Calu3 (cell line): ENCODE data around the gene KCNT1. TPM values are rescaled to one million over a fixed set of nuclear protein-coding genes. Genes with fewer than 3 reads are reported as not detected.

Source experiments
- BruUV-seq: library from RNA; stranded (reverse); fragments of 400-500 nt; replicated peaks from 2 replicates; lab custom pipeline; 2021; lab: Mats Ljungman, UMichigan
- CTCF ChIA-PET: fragments of 300-600 bp; sonication (Branson Sonifier 250); formaldehyde crosslinking; loops from one replicate; lab custom pipeline; 2022; ENCODE audit warnings: antibody characterized with exemption; lab: Charles Lee
- DNase-seq: peaks from one replicate; pipeline ENCODE4 v3.0.0; 2022
- H3K27ac Mint-ChIP-seq: one replicate; pipeline ENCODE4 v1.8.0; 2022; ENCODE audit warnings: mixed read lengths; ENCODE audit not compliant: unreplicated experiment
- H3K27me3 Mint-ChIP-seq: one replicate; pipeline ENCODE4 v1.8.0; 2022; ENCODE audit warnings: mixed read lengths; ENCODE audit not compliant: unreplicated experiment
- H3K36me3 Mint-ChIP-seq: one replicate; pipeline ENCODE4 v1.8.0; 2022; ENCODE audit warnings: mild to moderate bottlenecking, moderate library complexity, mixed read lengths; ENCODE audit not compliant: insufficient read depth, unreplicated experiment
- H3K4me1 Mint-ChIP-seq: one replicate; pipeline ENCODE4 v1.8.0; 2022; ENCODE audit warnings: mild to moderate bottlenecking, low read depth, mixed read lengths; ENCODE audit not compliant: unreplicated experiment
- H3K4me3 Mint-ChIP-seq: one replicate; pipeline ENCODE4 v1.8.0; 2022; ENCODE audit warnings: mild to moderate bottlenecking, low read depth, moderate library complexity, mixed read lengths; ENCODE audit not compliant: unreplicated experiment
- H3K9me3 Mint-ChIP-seq: one replicate; pipeline ENCODE4 v1.8.0; 2022; ENCODE audit warnings: low read depth, mixed read lengths; ENCODE audit not compliant: unreplicated experiment
- intact Hi-C: fragments of 100-400 bp; cut with micrococcal nuclease; formaldehyde crosslinking; loops from one replicate; pipeline ENCODE4 v1.10.0; 2022; ENCODE audit not compliant: unreplicated experiment
- total RNA-seq: library from RNA; stranded (reverse); gene quantifications from 2 replicates; pipeline ENCODE4 v1.2.3, GENCODE V29; 2022
- TF ChIP-seq, protein P1 (sequence below): fragments of 200-600 bp; IDR thresholded peaks from one replicate; pipeline ENCODE4 v1.8.0; 2022; ENCODE audit warnings: antibody characterized with exemption; ENCODE audit not compliant: unreplicated experiment

The KCNT1 gene
- total RNA-seq, 1 experiment from 2014 or later: not detected

DNA sequence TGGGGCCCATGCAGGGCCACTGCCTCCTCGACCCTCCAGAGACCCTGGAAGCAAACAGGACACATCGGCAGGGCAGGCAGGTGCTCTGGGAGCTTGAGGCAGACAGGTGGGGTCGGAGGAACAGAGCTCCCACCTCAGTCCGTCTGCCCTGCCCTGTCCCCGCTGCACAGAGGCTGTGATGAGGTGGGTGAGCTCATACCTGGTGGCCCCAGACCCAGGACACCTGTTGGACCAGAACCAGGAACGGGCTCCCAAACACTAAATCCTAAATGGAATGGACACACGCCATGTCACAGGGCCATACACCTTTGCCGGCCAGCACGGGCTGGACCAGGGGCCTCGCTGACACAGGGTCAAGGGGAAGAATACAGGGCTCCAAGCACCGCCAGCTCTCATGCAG lies 8.2 kb upstream of the KCNT1 start:
- BruUV-seq: no TSS peak
- DNase-seq: no peak
- Mint-ChIP-seq H3K4me3 (no peak overlapping the region), H3K36me3 (no peaks in the 10 kb centered on the region), H3K9me3 (no peaks in the 10 kb centered on the region), H3K4me1 (no peaks in the 10 kb centered on the region), H3K27ac (no peak overlapping the region), H3K27me3 (peaks cover 53% of the 10 kb centered on the region)
- TF ChIP-seq, protein P1, sequence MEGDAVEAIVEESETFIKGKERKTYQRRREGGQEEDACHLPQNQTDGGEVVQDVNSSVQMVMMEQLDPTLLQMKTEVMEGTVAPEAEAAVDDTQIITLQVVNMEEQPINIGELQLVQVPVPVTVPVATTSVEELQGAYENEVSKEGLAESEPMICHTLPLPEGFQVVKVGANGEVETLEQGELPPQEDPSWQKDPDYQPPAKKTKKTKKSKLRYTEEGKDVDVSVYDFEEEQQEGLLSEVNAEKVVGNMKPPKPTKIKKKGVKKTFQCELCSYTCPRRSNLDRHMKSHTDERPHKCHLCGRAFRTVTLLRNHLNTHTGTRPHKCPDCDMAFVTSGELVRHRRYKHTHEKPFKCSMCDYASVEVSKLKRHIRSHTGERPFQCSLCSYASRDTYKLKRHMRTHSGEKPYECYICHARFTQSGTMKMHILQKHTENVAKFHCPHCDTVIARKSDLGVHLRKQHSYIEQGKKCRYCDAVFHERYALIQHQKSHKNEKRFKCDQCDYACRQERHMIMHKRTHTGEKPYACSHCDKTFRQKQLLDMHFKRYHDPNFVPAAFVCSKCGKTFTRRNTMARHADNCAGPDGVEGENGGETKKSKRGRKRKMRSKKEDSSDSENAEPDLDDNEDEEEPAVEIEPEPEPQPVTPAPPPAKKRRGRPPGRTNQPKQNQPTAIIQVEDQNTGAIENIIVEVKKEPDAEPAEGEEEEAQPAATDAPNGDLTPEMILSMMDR: no peak
- intact Hi-C loops: no loop called here
- CTCF ChIA-PET: interaction anchor here (0.5 kb wide), 1 partner anchor 8 kb away, joined by 3 read pairs; no protein-coding TSS in a partner anchor

DNA sequence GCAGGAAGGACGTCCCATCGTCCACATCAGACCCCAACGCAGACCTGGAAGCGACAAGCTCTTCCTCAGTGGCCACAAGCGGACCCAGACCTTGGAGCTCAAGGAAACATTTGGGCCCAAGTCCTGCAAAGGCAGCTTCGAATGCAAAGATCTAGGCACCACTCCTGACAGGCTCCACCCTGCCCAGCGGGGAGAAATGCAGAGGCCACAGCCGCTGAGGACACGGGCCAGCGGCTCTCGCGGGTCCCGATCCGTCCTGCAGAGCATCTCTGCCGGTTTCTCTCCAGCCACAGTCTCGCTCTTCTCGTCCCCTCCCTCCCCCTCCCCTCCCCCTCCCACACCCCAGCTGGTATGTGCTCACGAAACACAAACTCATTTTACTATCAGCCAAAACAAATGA lies 7.6 kb upstream of the KCNT1 start:
- Mint-ChIP-seq H3K36me3 (no peaks in the 10 kb centered on the region), H3K27me3 (peaks cover 47% of the 10 kb centered on the region), H3K9me3 (no peaks in the 10 kb centered on the region), H3K27ac (no peak overlapping the region), H3K4me3 (no peak overlapping the region), H3K4me1 (no peaks in the 10 kb centered on the region)
- intact Hi-C loops: no loop called here
- no peak for DNase-seq
- TF ChIP-seq, protein P1: no peak
- BruUV-seq: no TSS peak
- CTCF ChIA-PET: no interaction called here

DNA sequence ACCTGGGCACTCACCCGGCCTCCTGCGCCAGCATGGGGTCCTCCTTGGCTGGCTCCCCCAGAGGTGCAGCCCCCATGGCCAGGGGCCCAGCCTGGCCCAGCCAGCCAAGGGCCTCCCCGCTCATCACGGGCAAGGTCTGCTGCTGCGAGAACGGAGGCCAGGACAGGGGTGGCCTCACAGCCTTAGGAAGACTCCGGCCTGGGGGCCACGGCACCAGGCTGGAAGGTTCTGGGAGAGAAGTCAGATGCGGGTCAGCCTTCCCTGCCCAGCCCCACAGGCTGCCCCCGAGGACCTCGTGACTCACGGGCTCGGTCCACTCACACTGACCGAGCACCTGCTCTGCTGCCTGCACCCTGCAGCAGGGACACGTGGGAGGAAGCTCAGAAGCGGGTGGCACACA lies 6.9 kb upstream of the KCNT1 start:
- Mint-ChIP-seq H3K27ac (no peak overlapping the region), H3K4me3 (no peak overlapping the region)
- CTCF ChIA-PET: no interaction called here

DNA sequence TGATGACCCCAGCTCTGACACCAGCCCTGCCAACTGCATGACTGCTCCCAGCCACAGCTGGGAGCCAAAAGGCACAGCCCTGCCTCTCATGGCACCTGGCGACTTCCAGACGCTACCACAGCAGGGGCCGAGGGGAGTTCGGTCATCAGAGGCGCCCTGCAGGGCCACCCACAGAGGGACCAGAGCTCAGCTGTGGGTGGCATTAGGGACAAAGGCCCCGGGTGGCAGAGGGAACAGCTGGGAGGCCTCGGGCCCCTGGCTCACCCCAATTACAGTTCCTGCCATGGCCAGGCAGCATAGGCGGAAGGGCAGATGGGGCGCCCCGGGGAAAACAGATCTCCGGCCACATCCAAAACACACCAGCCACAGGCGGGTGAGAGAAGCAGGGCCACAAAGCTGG lies 6.3 kb upstream of the KCNT1 start:
- no TSS peak for BruUV-seq
- Mint-ChIP-seq H3K9me3 (no peaks in the 10 kb centered on the region), H3K27me3 (peaks cover 56% of the 10 kb centered on the region), H3K4me3 (no peak overlapping the region), H3K27ac (no peak overlapping the region), H3K4me1 (no peaks in the 10 kb centered on the region), H3K36me3 (no peaks in the 10 kb centered on the region)
- DNase-seq: no peak
- intact Hi-C loops: no loop called here
- CTCF ChIA-PET: no interaction called here
- TF ChIP-seq, protein P1: no peak

More for the DNA sequence above, 6.9 kb upstream of the KCNT1 start:
- no peaks in the 10 kb centered on the region for H3K36me3 Mint-ChIP-seq
- TF ChIP-seq, protein P1: no peak
- H3K27me3 Mint-ChIP-seq: peaks cover 49% of the 10 kb centered on the region
- no peak for DNase-seq
- no peaks in the 10 kb centered on the region for H3K9me3 Mint-ChIP-seq
- no peaks in the 10 kb centered on the region for H3K4me1 Mint-ChIP-seq
- intact Hi-C loops: no loop called here
- BruUV-seq: no TSS peak
